GM11168 (cell line): ENCODE measurements around the gene AMTN.
"Not testable (repeated sequence)": the region's sequence is repeated elsewhere in the genome, so short reads cannot be mapped to it uniquely, and the experiment has no call there.

Experiments used
- in situ Hi-C: fragments of 300-500 bp; cut with MboI; formaldehyde crosslinking; loops from one replicate; pipeline ENCODE4 v1.12.0; 2022; ENCODE audit warnings: low sequenced_read_pairs; ENCODE audit not compliant: unreplicated experiment

The AMTN gene

GRCh38 chr4:70518269-70518668 lies at the start of gene AMTN:
Gene AMTN, plus strand, starts transcription at chr4:70518569. Its CDS starts 209 bp downstream, at chr4:70518778.
- in situ Hi-C loops: no loop called here

- in situ Hi-C loops: no loop called here
Observed at GRCh38 chr4:70471897-70472296, 46.5 kb upstream of the AMTN start, which contains the start of gene MUC7. Gene MUC7, plus strand, starts transcription at chr4:70472197. Its CDS starts 1,825 bp downstream, at chr4:70474022.

- in situ Hi-C loops: no loop called here
Observed at GRCh38 chr4:70473679-70474078, 44.7 kb upstream of the AMTN start.

DNA sequence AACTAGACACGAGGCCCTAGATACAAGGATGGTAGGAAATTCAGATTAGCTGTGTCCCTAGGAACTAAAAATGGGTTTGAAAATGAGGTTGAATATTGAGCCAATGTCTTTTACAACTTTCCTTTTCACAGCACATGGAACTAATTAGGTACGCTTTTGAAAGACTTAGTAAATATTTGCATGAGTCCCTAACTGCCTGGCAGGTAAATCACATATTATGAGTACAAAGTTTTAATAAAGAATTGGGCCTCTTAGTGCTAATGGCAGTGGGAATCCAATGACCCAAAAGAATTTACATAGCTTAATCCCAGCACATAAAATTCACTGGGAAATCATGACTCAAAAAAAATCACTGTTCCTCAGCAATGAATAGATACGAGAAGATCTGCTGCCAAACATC lies 29.6 kb upstream of the AMTN start:
- in situ Hi-C loops: no loop called here

DNA sequence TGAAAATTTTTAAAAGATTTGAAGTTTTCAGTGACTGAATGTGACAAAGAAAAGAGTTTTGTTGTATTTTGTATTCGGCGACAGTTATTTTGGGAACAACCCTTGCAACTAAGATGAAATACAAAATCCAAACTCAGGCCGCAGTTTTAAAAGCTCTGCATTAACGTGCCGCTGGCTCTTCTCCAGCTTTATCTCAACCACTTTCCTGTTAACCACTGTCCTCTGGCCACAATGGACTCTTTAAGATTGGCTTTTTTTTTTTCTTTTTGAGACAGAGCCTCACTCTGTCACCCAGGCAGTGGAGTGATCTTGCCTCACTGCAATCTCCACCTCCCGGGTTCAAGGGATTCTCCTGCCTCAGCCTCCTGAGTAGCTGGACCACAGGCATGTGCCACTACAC lies 22.1 kb upstream of the AMTN start:
- in situ Hi-C loops: no loop called here

- in situ Hi-C loops: loop anchor here (10.0 kb wide), 1 partner anchor 187 kb away; no protein-coding TSS in a partner anchor
Observed at GRCh38 chr4:70501838-70502237, 16.5 kb upstream of the AMTN start.

DNA sequence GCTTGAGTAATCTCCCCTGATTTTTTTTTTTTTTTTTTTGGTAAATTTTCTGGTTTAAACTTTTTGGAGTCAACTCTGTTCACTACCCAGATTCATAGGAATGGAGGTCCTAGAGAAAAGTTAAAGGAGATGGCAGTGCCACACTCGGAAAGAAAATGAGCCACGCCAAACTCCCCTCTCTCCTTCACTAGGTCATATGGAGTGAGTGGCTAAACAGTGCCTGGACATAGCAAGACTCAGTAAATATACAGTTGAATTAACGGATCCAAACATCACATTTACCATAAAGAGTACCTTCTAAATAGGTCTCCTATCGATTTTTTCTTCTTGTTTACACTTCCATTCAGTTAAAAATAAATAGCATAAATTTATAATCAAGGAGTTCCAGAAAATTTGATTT lies 13.6 kb upstream of the AMTN start:
- in situ Hi-C loops: loop anchor here (10.0 kb wide), 1 partner anchor 190 kb away; no protein-coding TSS in a partner anchor

DNA sequence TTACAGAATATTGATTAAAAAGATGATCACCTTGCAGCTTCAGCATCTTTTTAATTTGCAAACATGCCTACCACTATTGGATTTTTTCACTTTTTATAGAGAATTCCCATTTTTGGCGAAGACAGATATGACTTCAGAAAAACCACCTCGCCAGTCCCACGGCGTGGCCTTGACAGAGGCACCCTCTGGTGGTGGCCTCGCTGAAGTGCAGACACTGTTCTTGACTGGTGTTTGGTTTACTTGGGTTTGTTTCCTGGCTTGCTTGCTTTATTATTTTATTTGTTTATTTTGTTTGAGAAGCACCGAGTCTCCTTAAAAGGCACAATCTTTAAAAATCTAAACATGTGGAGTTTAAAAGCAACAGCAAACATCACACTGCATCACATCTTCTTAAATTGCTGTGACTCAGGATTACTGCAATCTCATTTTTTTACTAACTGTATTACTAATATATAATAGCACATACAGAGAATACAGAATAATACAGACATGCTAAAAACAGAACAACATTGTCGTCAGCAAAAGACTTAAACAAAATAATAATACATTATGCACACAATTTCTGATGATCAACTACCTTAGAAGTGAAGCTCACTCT lies 13.1 kb upstream of the AMTN start:
- in situ Hi-C loops: loop anchor here (10.0 kb wide), 1 partner anchor 190 kb away; no protein-coding TSS in a partner anchor

DNA sequence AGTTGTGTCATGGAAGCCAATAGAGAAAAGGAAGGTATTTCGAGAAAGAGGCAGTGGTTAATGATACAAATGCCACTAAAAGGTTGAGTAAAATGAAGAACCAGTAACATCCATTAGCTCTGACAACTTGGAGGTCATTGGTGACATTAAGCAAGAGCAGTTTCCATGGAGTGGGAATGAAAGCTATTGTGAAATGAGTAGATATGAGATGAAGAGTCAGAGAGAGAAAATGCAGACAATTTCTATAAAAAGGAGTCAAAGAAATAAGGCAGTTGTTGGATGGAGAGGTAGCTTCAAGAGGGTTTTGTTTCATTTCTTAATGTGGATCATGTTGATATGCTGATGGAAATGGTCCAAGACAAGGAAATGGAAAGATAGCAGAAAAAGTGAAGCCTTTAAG lies 9.6 kb upstream of the AMTN start:
- in situ Hi-C loops: loop anchor here (10.0 kb wide), 1 partner anchor 194 kb away; no protein-coding TSS in a partner anchor

GRCh38 chr4:70511365-70511764 lies 7.0 kb upstream of the AMTN start:
- in situ Hi-C loops: no loop called here

DNA sequence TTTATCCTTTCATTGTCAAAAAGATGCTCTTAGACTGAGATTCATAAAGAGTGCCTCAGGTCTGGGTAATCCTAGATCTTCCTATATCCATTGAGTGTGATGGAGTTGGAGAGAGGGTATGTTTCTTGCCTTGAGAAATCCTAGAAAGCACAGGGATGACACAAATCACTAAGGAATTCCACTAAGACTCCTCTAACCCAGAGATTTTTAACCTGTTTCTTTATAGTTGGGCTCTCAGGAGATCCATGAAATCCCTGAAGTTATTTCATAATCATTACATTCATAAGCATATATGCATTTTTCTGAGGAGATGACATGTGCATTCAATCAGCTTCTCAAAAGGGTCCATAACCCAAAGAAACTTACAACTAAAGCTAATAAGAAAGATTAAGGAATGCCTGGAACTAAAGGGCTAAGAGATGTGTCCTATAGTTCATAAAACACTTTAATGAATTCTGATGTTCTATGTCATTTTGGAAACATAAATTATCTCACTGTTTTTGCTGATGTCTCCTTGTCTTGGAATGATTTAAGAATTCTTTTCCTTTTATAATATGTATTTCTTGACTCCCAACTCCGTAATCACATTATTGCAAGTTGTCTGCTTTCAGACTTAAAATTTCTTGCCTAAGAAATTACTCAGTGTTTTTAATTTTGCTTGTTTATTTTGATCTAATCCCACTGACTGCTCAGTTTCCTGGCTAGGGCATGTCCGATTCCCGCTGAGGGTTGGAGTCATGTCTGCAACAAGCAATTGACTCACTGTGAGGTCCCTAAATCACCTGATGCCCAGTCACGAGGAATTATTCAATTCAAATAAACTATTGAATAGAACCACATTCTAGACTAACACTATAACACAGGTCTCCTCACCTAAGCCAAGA lies 2.8 kb upstream of the AMTN start:
- in situ Hi-C loops: no loop called here

DNA sequence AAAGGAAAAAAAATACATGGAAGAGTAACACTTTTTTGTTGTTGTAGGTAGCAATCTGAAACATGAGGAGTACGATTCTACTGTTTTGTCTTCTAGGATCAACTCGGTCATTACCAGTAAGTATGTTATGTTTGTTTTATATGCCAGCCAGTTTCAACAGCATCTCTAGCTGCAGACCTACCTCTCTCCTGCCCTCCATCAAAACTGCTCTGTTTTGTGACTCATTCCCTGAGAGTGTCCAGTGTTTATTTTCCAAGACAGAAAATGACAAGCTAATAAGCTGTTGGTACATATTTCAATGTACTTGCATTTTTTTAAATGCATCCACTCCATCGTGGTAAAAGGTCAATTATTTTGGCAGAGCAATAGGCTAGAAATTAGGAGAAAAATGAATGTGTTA lies 347 bp downstream of the AMTN start:
- in situ Hi-C loops: no loop called here

- in situ Hi-C loops: no loop called here
Observed at GRCh38 chr4:70522626-70523025, 4.3 kb downstream of the AMTN start.

DNA sequence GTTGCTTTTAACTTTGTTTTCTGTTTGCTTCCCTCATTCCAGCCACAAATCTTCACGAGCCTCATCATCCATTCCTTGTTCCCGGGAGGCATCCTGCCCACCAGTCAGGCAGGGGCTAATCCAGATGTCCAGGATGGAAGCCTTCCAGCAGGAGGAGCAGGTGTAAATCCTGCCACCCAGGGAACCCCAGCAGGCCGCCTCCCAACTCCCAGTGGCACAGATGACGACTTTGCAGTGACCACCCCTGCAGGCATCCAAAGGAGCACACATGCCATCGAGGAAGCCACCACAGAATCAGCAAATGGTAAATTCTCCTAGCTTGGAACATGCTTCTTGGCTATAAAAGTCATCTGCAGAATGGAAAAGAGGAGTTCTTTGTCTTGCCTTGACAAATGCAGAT lies 12.6 kb downstream of the AMTN start:
- in situ Hi-C loops: no loop called here

DNA sequence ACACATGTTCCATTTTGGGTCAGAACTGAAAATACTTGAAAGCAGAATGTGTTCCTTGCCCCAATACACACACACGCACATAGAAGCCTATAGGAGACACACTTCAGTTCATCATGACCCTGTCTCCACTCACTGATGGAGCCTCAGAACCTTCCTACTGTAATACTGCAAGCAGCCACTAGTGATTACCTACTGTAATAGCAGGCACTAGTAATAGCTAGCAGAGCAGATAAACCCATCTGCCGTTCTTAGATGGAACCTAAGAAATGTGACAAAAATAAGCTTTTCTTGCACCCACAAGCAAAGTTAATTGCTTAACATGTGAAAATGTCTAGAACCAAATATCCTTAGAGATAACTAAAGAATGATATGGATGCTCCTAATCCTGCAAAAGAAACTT lies 13.6 kb downstream of the AMTN start:
- in situ Hi-C loops: no loop called here

DNA sequence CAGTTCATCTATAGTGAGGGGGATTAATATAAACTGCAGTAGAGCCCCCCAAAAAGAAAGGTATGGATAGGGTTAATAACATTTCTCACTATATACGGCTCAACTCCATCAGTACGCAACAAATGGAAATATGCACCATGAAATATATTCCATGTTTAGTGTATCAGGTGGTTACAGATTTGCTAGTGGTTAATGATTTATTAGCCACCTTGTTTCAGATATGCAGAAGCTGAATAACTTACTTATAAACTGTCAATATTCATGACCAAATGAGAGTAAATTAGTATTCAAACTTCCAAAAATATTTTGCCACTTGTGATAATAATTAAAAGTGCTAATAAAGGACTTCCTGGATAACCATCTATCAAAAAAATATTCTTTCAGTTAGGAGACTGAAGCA lies 14.8 kb downstream of the AMTN start:
- in situ Hi-C loops: no loop called here

DNA sequence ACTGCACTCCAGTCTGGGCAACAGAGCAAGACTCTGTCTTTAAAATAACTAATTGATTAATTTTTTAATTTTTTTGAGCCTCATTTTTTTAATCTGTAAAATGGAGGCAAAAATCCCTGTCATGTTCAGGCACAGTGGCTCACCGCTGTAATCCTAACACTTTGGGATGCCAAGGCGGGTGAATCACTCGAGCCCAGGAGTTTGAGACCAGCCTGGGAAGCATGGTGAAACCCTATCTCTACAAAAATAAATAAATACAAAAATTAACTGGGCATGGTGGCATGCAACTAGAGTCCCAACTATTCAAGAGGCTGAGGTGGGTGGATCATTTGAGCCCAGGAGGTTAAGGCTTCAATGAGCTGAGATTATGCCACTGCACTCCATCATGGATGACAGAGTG lies 15.4 kb downstream of the AMTN start:
- in situ Hi-C loops: no loop called here

- in situ Hi-C loops: not testable (repeated sequence)
Observed at GRCh38 chr4:70534886-70535285, 16.5 kb downstream of the AMTN start.

DNA sequence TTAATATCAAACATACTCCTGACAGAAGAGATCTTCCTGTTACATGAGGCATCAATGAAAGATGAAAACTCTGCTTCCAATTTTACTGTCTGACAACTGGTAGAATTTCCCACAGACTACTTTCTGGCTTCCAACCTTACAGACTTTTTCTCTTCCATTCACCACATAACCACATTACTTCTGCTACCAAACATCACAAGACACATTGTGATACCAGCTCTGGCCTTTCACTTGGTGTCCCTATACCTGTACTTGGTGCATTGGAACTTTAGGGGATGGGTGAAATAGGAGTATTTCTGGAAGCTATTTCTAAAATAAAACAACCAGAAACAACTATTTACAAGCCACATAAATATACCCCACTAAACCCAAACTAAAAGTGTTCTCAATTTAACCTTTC lies 20.5 kb downstream of the AMTN start:
- in situ Hi-C loops: no loop called here

DNA sequence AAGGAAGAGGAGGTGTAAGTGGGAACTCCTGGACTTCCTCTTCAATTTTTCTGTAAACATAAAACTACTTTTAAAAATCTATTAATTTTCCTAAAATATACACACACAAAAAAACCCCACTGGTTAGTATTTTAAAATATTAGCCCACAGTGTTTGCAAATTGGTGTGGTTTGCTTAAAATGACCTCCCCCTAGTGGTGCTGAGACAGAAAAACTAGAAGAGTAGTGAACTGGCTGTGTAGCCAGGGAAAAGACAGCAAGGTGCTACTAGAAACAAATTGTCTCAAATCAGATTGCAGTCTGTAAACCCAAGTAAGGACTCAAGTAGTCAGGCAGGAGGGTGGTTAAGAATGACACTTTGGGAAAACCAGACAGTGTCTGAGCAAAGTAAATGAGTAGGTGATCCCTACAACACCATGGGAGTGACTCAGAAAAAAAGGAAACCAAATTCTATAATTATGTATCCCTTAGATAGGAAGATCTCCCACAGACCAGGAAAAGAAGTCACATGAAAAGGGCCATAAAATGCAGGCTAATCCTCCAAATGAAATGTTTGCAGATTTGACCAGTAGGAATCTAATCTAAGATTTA lies 26.0 kb downstream of the AMTN start:
- in situ Hi-C loops: no loop called here

DNA sequence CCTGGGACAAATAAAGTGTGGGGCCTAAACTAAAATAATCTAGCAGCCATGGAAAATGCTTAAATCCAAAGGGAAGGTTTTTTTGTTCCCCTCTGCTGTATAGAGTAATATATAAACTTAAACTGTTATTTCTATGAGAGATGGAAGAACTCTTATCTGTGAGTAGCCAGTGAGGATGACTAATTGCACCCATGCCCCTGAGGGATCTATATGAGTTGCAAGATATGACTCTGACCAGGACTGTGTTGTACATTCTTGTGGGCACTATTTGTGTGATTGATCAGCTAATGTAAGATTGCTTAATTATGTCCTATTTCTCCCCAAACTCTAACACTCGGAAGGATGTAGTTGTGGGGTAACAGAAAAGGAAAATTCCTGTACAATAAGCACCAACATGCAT lies 38.5 kb downstream of the AMTN start:
- in situ Hi-C loops: no loop called here
